Heart left ventricle (tissue), 16 donors: ENCODE results near the gene PLBD1. TPM values are rescaled to one million over a fixed set of nuclear protein-coding genes. Genes with fewer than 3 reads are reported as not detected.
A peak's percentile ranks its signal among the peaks of the same experiment; 100 is the strongest.

Experiments
- ATAC-seq, 4 donors: fragments of 200-7000 bp; cut with Tn5 transposase; one replicate each; pipeline ENCODE4 v1.9.1; 2020 to 2022; ENCODE audit warnings: moderate library complexity in 4 of 4, mild to moderate bottlenecking in 3 of 4, moderate number of reproducible peaks in 1 of 4
- DNase-seq, 5 donors: peaks; one replicate each; pipeline ENCODE4 v3.0.0-alpha.2; 2020
- H3K27ac ChIP-seq, 12 donors: fragments of 200-600 bp; sonication (generic) in 4 of 12; one replicate each; pipeline versions ENCODE4 v1.5.0 to v1.8.0; 2016 to 2022; ENCODE audit warnings: mild to moderate bottlenecking in 2 of 12
- H3K27me3 ChIP-seq, 9 donors: fragments of 200-600 bp; sonication (generic) in 2 of 9; one replicate each; pipeline versions ENCODE4 v1.5.1 to v1.8.0; 2016 to 2022; ENCODE audit warnings: mild to moderate bottlenecking in 3 of 9
- H3K36me3 ChIP-seq, 9 donors: fragments of 200-600 bp; sonication (generic) in 2 of 9; one replicate each; pipeline versions ENCODE4 v1.5.0 to v1.8.0; 2018 to 2022; ENCODE audit warnings: mild to moderate bottlenecking in 2 of 9
- H3K4me1 ChIP-seq, 12 donors: fragments of 200-600 bp; sonication (generic) in 4 of 12; one replicate each; pipeline versions ENCODE4 v1.5.0 to v1.8.0; 2016 to 2022; ENCODE audit warnings: mild to moderate bottlenecking in 3 of 12
- H3K4me3 ChIP-seq, 12 donors: fragments of 200-600 bp; sonication (generic) in 4 of 12; one replicate each; pipeline versions ENCODE4 v1.5.0 to v1.8.0; 2017 to 2022; ENCODE audit warnings: mild to moderate bottlenecking in 9 of 12, moderate library complexity in 4 of 12
- H3K9me3 ChIP-seq, 12 donors: fragments of 200-600 bp; sonication (generic) in 4 of 12; one replicate each; pipeline versions ENCODE4 v1.5.0 to v1.8.0; 2016 to 2022; ENCODE audit warnings: mild to moderate bottlenecking in 1 of 12
- CTCF ChIP-seq, 12 donors: fragments of 200-600 bp; sonication (generic) in 4 of 12; IDR thresholded peaks; one replicate each; pipeline versions ENCODE4 v1.5.0 to v1.8.0; 2018 to 2022; ENCODE audit warnings: antibody characterized with exemption in 12 of 12, mild to moderate bottlenecking in 5 of 12
- POLR2A ChIP-seq, 2 donors: fragments of 450-650 bp; IDR thresholded peaks; one replicate each; pipeline ENCODE4 v1.6.1; 2017; ENCODE audit warnings: antibody characterized with exemption in 2 of 2, mild to moderate bottlenecking in 2 of 2, moderate library complexity in 2 of 2
- WGBS, 4 donors: extraction: QIAGEN DNeasy Blood & Tissue Kit in 2 of 4; methylation state at CpG; one replicate each; pipeline versions ENCODE4 v1.1.5 to v1.1.7; 2013 to 2018; 5-methylcytosine and 5-hydroxymethylcytosine counted together
- intact Hi-C, 10 donors: fragments of 100-400 bp; cut with DNase I; formaldehyde crosslinking; loops; one replicate each; pipeline versions ENCODE4 v1.11.1 to v1.14.2; 2022
- polyA plus RNA-seq, 2 donors: library from polyadenylated mRNA; stranded (reverse); fragments of 200-250 nt; gene quantifications; one replicate each; pipeline ENCODE4 v1.2.3, GENCODE V29; 2013
- total RNA-seq, 9 donors: library from RNA; depleted of rRNA in 2 of 9; stranded (reverse); fragments of >200 nt in 2 of 9; fragmentation: NEBNext Ultra II Directional in 3 of 9; extraction: Animal tissue kit (Norgen Biotek cat#: 25700) in 3 of 9; gene quantifications; one replicate each; pipeline versions ENCODE4 v1.1.0 to v1.2.4, GENCODE V29; 2016 to 2023
- donor health status: ischemic (EF 13 %, LVEDD 7.1; RV severe dilation, severe dysfunction).
- donor health status: healthy with polysubstance abuse.
- donor health status: DM: no; HTN: yes; CAD: no.
- donor health status: DM: no; HTN: no; CAD: no.
- donor health status: ischemic (EF 25% LVEDD 6.9; RV normal size, moderate dysfunction).
- donor health status: ischemic (EF 25% LVEDD 5.7; RV mildly dilated, moderate dysfunction).
- donor health status: healthy.
- donor health status: DM: yes; HTN: yes; CAD: no.
- donor health status: ischemic (EF 35%, LVEDD 5.7; RV mildly dilated, moderate dysfunction).
- donor health status: nonischemic (EF 11% LVEDD 7.7; RV severe dilation, severe dysfunction).
- donor health status: DM: yes; HTN: yes; CAD: no.
- donor health status: PGD.
- donor health status: ischemic (EF 29% LVEDD 5.4; RV normal size, mild dysfunction).
- donor health status: nonischemic (EF 23%, LVEDD 6.1; RV moderate dilation, normal function).

Gene PLBD1
- total and polyA plus RNA-seq, 11 donors = 6.0 to 49.1 (median 25.0) TPM

DNA sequence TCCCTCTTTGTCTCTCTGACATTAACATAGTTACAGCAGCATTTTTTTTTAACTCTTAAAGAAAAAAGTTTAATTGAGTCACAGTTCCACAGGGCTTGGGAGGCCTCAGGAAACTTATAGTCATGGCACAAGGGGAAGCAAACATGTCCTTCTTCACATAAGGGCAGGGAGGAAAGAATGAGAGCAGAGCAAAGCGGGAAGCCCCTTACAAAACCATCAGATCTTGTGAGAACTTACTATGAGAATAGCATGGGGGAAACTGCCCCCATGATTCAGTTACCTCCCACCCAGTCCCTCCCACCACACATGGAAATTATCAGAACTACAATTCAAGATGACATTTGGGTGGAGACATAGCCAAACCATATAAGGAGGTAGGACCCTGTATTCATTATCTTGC is 96.2 kb downstream of the PLBD1 start:
- intact Hi-C loops = no loop called here

DNA sequence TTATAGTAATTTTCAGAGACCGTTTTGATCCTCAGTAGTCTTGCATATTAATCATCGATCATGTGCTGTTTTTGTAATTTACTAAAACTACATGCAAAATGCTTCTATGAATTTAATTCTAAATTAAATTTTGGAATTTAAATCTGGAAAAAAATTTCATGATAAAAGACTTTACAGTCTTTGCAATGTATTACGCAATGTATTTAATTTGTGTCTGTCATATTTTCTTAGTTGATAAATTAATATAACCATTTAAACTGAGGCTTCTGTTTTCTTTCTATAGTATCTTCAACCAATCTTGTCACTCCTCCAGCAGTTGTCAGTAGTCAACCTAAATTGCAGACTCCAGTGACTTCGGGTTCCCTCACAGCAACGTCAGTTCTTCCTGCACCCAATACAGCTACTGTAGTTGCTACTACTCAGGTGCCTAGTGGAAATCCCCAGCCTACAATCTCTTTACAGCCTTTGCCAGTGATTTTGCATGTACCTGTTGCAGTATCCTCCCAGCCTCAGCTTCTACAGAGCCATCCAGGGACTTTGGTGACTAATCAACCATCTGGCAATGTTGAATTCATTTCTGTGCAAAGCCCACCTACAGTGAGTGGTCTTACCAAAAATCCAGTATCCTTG is 107.4 kb downstream of the PLBD1 start:
- ATAC-seq (no peak), DNase-seq (no peak)
- Histone ChIP-seq H3K27me3 (no peaks in the 10 kb centered on the region), H3K27ac (no peak overlapping the region), H3K4me1 (peaks cover 0 to 5% (median 0%) of the 10 kb centered on the region in 12 donors), H3K36me3 (peaks cover 0 to 90% (median 78%) of the 10 kb centered on the region in 9 donors), H3K9me3 (no peaks in the 10 kb centered on the region), H3K4me3 (no peak overlapping the region)
- TF ChIP-seq POLR2A (IDR thresholded peaks at IDR 0.05) (no peak), CTCF (IDR thresholded peaks at IDR 0.05) (no peak)
- WGBS, 4 donors = 94 to 96% (median 96%) methylated on average over 5 of the region's 5 CpGs
- intact Hi-C loops = no loop called here

More for the DNA sequence above, 96.2 kb downstream of the PLBD1 start:
- DNase-seq (no peak), ATAC-seq (no peak)
- no peak overlapping the region for H3K4me3 ChIP-seq
- TF ChIP-seq POLR2A (IDR thresholded peaks at IDR 0.05) (no peak), CTCF (IDR thresholded peaks at IDR 0.05) (no peak)
- H3K27me3 ChIP-seq = no peaks in the 10 kb centered on the region
- H3K9me3 ChIP-seq = peaks cover 0 to 65% (median 43%) of the 10 kb centered on the region in 12 donors
- H3K27ac ChIP-seq = no peak overlapping the region
- 89 to 98% (median 94%) methylated on average over 1 of the region's 1 CpG for WGBS, 4 donors
- peaks cover 2 to 87% (median 72%) of the 10 kb centered on the region in 9 donors for H3K36me3 ChIP-seq
- H3K4me1 ChIP-seq = peaks cover 0 to 4% (median 0%) of the 10 kb centered on the region in 12 donors

- H3K4me3 ChIP-seq = no peak overlapping the region
- WGBS, 4 donors = 63 to 75% (median 64%) methylated on average over 2 of the region's 2 CpGs
- no peaks in the 10 kb centered on the region for H3K27me3 ChIP-seq
- H3K36me3 ChIP-seq = peaks cover 0 to 76% (median 65%) of the 10 kb centered on the region in 9 donors
- H3K27ac ChIP-seq = no peak overlapping the region
- intact Hi-C loops = loop anchor here in 1 of 10 donors (10.0 kb wide), 1 partner anchor 210 kb away; no protein-coding TSS in a partner anchor
- peaks cover 0 to 37% (median 1%) of the 10 kb centered on the region in 12 donors for H3K4me1 ChIP-seq
- TF ChIP-seq POLR2A (IDR thresholded peaks at IDR 0.05) = no peak
- peak; percentile 26 to 62 (median 40) for TF ChIP-seq CTCF (IDR thresholded peaks at IDR 0.05)
- DNase-seq (no peak), ATAC-seq (peak in 3 of 4 donors; percentile 45 to 71 (median 53))
- no peaks in the 10 kb centered on the region for H3K9me3 ChIP-seq
Observed at GRCh38 chr12:14454098-14454907, 113.4 kb downstream of the PLBD1 start.

Other genes with a start within 250 kb of the PLBD1 start
- gene ATF7IP, start 202.2 kb downstream of the PLBD1 start, total RNA-seq = 10 to 100 TPM; 39.8 to 82.4 (median 63.6) TPM
- 1 to 10 TPM; 7.7 to 9.5 TPM for gene ATF7IP, start 202.2 kb downstream of the PLBD1 start, polyA plus RNA-seq
- gene GUCY2C, start 128.7 kb upstream of the PLBD1 start, total RNA-seq = under 1 TPM in 1 of 9 donors, not detected in 8; 0.15 TPM
- gene GUCY2C, start 128.7 kb upstream of the PLBD1 start, polyA plus RNA-seq = under 1 TPM in 1 of 2 donors, not detected in 1; 0.03 TPM
- 10 to 100 TPM; 20.2 to 62.7 (median 52.7) TPM for gene WBP11, start 235.6 kb upstream of the PLBD1 start, total RNA-seq
- gene WBP11, start 235.6 kb upstream of the PLBD1 start, polyA plus RNA-seq = 10 to 100 TPM; 11.4 to 38.8 TPM
- gene C12orf60, start 235.8 kb upstream of the PLBD1 start, total RNA-seq = 1 to 10 TPM; 2.0 to 4.6 (median 3.4) TPM
- 1 to 10 TPM; 3.6 to 5.3 TPM for gene C12orf60, start 235.8 kb upstream of the PLBD1 start, polyA plus RNA-seq
- under 1 TPM in 4 of 9 donors, not detected in 5; 0.13 to 0.91 (median 0.17) TPM for gene SMCO3, start 246.3 kb upstream of the PLBD1 start, total RNA-seq
- gene SMCO3, start 246.3 kb upstream of the PLBD1 start, polyA plus RNA-seq = under 1 TPM; 0.07 to 0.57 TPM